Measurements from ENCODE around the gene AHI1. TPM values are rescaled to one million over a fixed set of nuclear protein-coding genes. Genes with fewer than 3 reads are reported as not detected.

Gene AHI1
- total and polyA plus RNA-seq, 2 of the 13 experiments (the other 11 are each of a cell fraction or from before 2014, with no cell fraction given): 7.2 to 18.6 TPM

GRCh38 chr6:135322427-135323201 is 174.9 kb downstream of the AHI1 start:
- FAIRE-seq: no peak
- POLR2A ChIA-PET: no interaction called here
- H3K27ac ChIP-seq (ENCODE audit: extremely low read length, insufficient read depth, low read length): no peak overlapping the region
- BruUV-seq (replicated peaks): no TSS peak
- H3K27me3 ChIP-seq (ENCODE audit: control insufficient read depth in 1 of 2, insufficient read depth in 2 of 2, low read length in 2 of 2): no peaks in the 10 kb centered on the region
- in situ Hi-C loops (cut with HindIII; ENCODE audit: extremely low pct_ligation_motif_present, low pct_unique_long_range_greater_than_20kb): no loop called here
- DNase-seq (ENCODE audit: low spot score): no peak
- no peak overlapping the region for H2AFZ ChIP-seq (ENCODE audit: low read length)
- no peak overlapping the region for H3K4me3 ChIP-seq (replicated peaks in 1 of 3; ENCODE audit: insufficient read depth in 1 of 3, low read depth in 2 of 3, low read length in 3 of 3)
- TF ChIP-seq RAD51 (IDR thresholded peaks at IDR 0.05; ENCODE audit: borderline replicate concordance) (no peak), ZNF24 (IDR thresholded peaks at IDR 0.05) (no peak), ELF3 (CRISPR knock-in tag; IDR thresholded peaks at IDR 0.05) (no peak), SMAD1 (CRISPR knock-in tag; IDR thresholded peaks at IDR 0.05; ENCODE audit: borderline replicate concordance, low read depth) (no peak), FOXC1 (CRISPR knock-in tag; IDR thresholded peaks at IDR 0.05; ENCODE audit: borderline replicate concordance) (no peak), ZNF431 (CRISPR knock-in tag; IDR thresholded peaks at IDR 0.05; ENCODE audit: borderline replicate concordance, low read depth) (no peak), FOSL2 (CRISPR knock-in tag; IDR thresholded peaks at IDR 0.05) (no peak), SOX6 (IDR thresholded peaks at IDR 0.05) (no peak), SOX6 (CRISPR knock-in tag; IDR thresholded peaks at IDR 0.05) (no peak), ZNF746 (CRISPR knock-in tag; IDR thresholded peaks at IDR 0.05) (no peak), NFKBIZ (CRISPR knock-in tag; IDR thresholded peaks at IDR 0.05) (no peak), ZNF879 (CRISPR knock-in tag; IDR thresholded peaks at IDR 0.05) (no peak), RBAK (CRISPR knock-in tag; IDR thresholded peaks at IDR 0.05) (no peak), HNRNPL (IDR thresholded peaks at IDR 0.05; ENCODE audit: low read depth, low read length) (no peak), TBP (CRISPR knock-in tag; IDR thresholded peaks at IDR 0.05) (no peak), PAXIP1 (CRISPR knock-in tag; conservative IDR thresholded peaks at IDR 0.05) (no peak), MAFK (conservative IDR thresholded peaks at IDR 0.05 in 1 of 2, IDR thresholded peaks at IDR 0.05 in 1 of 2; ENCODE audit: low read length in 2 of 2) (no peak), MED8 (CRISPR knock-in tag; IDR thresholded peaks at IDR 0.05; ENCODE audit: insufficient replicate concordance) (no peak), ZNF629 (CRISPR knock-in tag; conservative IDR thresholded peaks at IDR 0.05) (no peak), E2F2 (CRISPR knock-in tag; IDR thresholded peaks at IDR 0.05; ENCODE audit: borderline replicate concordance) (no peak), ZBTB7A (CRISPR knock-in tag; IDR thresholded peaks at IDR 0.05) (no peak)
- H4K20me1 ChIP-seq (ENCODE audit: insufficient read depth, low read length): no peaks in the 10 kb centered on the region
- CTCF ChIA-PET (ENCODE audit: low intra/inter-chr PET ratio, low total read pairs): no interaction called here
- no peak overlapping the region for H3K9ac ChIP-seq (ENCODE audit: insufficient read depth, low read depth, low read length)
- WGBS (ENCODE audit: low lambda C conversion rate): 85% methylated on average over 3 of the region's 3 CpGs
- intact Hi-C loops (cut with micrococcal nuclease; ENCODE audit: unreplicated experiment): no loop called here
- H3K79me2 ChIP-seq (ENCODE audit: insufficient read depth, low read length): no peaks in the 10 kb centered on the region
- no peaks in the 10 kb centered on the region for H3K4me1 ChIP-seq (ENCODE audit: insufficient read depth, low read length)
- H3K36me3 ChIP-seq (replicated peaks in 1 of 2; ENCODE audit: control insufficient read depth in 1 of 2, insufficient read depth in 2 of 2, low read length in 2 of 2): no peaks in the 10 kb centered on the region
- no peak overlapping the region for H3K4me2 ChIP-seq (ENCODE audit: low read depth, low read length)
- ATAC-seq: no peak
- H3K9me3 ChIP-seq (ENCODE audit: low read length): no peaks in the 10 kb centered on the region
